IPS-18a (cell line): ENCODE data around the gene SPINK5.
"Not testable (repeated sequence)": the region's sequence is repeated elsewhere in the genome, so short reads cannot be mapped to it uniquely, and the experiment has no call there.

Source experiments
- H3K27ac ChIP-seq: one replicate; pipeline ENCODE4 v1.5.1; 2013; ENCODE audit warnings: low read length
- H3K27me3 ChIP-seq: one replicate; pipeline ENCODE4 v1.6.1; 2013; ENCODE audit warnings: mild to moderate bottlenecking, low read length; ENCODE audit not compliant: control insufficient read depth, insufficient read depth
- H3K36me3 ChIP-seq: one replicate; pipeline ENCODE4 v1.6.1; 2013; ENCODE audit warnings: low read depth, low read length; ENCODE audit not compliant: control insufficient read depth
- H3K4me1 ChIP-seq: one replicate; pipeline ENCODE4 v1.6.1; 2013; ENCODE audit warnings: low read depth, low read length; ENCODE audit not compliant: control insufficient read depth
- H3K4me3 ChIP-seq: one replicate; pipeline ENCODE4 v1.5.1; 2013; ENCODE audit warnings: low read length
- H3K9ac ChIP-seq: one replicate; pipeline ENCODE4 v1.6.1; 2013; ENCODE audit warnings: mild to moderate bottlenecking, low read length, moderate library complexity
- H3K9me3 ChIP-seq: one replicate; pipeline ENCODE4 v1.6.1; 2013; ENCODE audit warnings: low read depth, low read length; ENCODE audit not compliant: control insufficient read depth

Gene SPINK5

DNA sequence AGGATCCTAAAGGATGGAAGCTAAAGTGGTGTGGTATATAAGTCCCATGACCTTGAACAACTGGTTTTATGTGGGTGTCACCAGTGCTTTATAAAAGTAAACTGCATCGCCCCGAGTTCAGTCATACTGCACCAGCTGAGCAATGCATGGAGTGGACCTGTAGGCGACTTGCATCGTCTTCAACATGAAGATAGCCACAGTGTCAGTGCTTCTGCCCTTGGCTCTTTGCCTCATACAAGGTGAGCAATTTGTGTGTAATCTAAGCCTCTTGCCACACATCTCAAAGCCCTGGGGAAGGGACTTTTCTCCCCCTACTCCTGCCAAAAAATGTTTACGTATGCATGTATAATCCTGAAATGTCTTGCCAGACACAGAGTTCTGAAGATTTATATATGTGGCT lies at the start of gene SPINK5:
SPINK5 (plus strand) TSS at position 120 of the 400 bp plus-strand sequence; CDS start at position 185, 65 bp downstream.
- Histone ChIP-seq H3K27me3 (no peaks in the 10 kb centered on the region), H3K4me3 (no peak within 1 kb of the TSS), H3K9me3 (no peaks in the 10 kb centered on the region), H3K9ac (no peak within 1 kb of the TSS), H3K4me1 (no peaks in the 10 kb centered on the region), H3K27ac (no peak within 1 kb of the TSS), H3K36me3 (no peaks in the 10 kb centered on the region)

DNA sequence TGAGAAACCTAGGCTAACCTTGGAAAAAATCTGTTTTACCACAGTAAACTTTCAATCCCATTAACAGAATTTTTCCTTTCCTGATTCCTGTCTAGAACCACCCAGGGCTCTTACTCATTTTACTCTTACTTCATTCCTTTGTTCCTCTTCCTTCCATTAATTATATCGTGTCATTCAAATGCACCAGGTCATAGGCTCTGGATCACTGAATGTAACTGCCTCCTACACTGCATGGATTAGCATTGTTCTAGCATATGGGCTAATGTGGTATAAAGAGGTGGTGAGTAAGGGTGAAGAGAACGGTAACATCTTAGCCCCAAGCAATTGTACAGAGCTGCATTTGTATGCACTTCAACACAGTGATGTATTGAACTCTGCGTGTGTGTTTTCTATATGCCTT lies 49.5 kb upstream of the SPINK5 start:
- Histone ChIP-seq H3K4me1 (no peaks in the 10 kb centered on the region), H3K27ac (no peak overlapping the region), H3K9ac (no peak overlapping the region), H3K4me3 (no peak overlapping the region), H3K36me3 (no peaks in the 10 kb centered on the region), H3K27me3 (no peaks in the 10 kb centered on the region), H3K9me3 (no peaks in the 10 kb centered on the region)

DNA sequence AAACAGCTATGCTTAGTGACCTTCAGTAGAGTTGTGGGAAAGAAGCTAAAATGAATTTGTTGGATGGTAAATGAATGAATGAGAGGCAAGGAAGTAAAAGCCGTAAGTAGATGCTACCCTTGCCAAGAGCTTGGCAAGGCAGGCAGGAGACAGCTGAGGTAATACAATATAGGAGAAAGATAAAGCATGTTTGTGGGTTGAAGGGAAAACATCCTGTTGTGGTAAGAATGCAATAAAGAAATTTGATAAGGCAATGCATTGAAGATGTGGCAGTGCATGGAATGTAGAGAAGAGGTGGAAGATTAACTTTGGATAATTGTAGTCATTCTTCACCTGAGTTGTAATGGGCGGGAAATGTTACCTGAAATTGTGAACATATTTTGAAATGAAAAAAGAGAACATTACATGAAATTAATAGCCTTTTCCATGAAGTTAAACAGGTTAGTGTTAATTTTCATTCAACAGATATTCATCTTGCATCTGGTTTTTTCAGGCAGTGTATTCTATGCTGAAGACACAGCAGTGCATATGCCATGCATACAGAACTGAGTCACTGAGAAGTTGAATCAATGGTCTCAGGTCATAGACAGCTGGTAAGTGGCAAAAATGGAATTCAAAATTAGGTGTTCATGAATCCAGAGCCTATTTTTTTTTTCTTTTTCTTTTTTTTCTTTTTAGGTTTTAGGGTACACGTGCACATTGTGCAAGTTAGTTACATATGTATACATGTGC lies 43.4 kb upstream of the SPINK5 start:
- no peaks in the 10 kb centered on the region for H3K4me1 ChIP-seq
- no peaks in the 10 kb centered on the region for H3K9me3 ChIP-seq
- no peak overlapping the region for H3K4me3 ChIP-seq
- no peaks in the 10 kb centered on the region for H3K36me3 ChIP-seq
- no peaks in the 10 kb centered on the region for H3K27me3 ChIP-seq
- H3K9ac ChIP-seq, result no peak overlapping the region
- no peak overlapping the region for H3K27ac ChIP-seq

DNA sequence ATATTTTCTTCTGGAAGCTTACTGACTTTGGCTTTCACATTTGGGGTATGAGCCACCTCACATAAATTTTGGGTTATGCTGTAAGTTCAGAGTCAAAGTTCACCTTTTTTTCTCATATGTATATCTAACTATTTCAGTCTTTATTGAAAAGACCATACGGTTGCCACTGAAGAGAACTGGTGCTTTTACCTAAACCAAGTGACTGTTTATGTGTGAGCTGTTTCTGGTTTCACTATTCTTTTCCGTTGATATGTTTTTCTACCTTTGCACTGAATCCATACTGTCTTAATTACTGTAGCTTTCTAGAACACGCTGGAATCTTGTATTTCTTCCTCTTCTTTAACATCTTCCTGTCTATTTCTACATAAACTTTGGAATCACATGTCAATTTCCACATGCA lies 36.3 kb upstream of the SPINK5 start:
- H3K9me3 ChIP-seq, result no peaks in the 10 kb centered on the region
- H3K27me3 ChIP-seq, result no peaks in the 10 kb centered on the region
- H3K4me1 ChIP-seq, result no peaks in the 10 kb centered on the region
- no peak overlapping the region for H3K4me3 ChIP-seq
- no peak overlapping the region for H3K9ac ChIP-seq
- no peaks in the 10 kb centered on the region for H3K36me3 ChIP-seq
- H3K27ac ChIP-seq, result no peak overlapping the region

DNA sequence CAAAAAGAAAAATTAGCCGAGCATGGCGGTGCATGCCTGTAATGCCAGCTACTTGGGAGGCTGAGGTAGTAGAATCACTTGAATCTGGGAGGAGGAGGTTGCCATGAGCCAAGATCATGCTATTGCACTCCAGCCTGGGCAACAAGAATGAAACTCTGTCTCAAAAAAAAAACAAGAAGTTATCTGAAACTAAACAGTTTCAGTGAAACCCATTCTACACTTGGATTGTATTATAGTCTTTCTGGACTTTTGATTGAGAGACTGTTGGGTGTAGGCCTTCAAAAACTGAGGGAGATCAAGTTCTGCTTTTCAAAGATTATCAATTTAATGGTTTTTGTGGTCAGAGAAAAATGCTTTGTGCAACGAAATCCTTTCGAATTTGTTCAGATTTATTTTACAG lies 34.6 kb upstream of the SPINK5 start:
- Histone ChIP-seq H3K4me3 (no peak overlapping the region), H3K27ac (no peak overlapping the region), H3K9ac (no peak overlapping the region), H3K4me1 (no peaks in the 10 kb centered on the region), H3K36me3 (no peaks in the 10 kb centered on the region), H3K27me3 (no peaks in the 10 kb centered on the region), H3K9me3 (no peaks in the 10 kb centered on the region)

GRCh38 chr5:148033134-148033533 lies 30.6 kb upstream of the SPINK5 start:
- Histone ChIP-seq H3K9ac (no peak overlapping the region), H3K4me3 (no peak overlapping the region), H3K36me3 (no peaks in the 10 kb centered on the region), H3K27ac (no peak overlapping the region), H3K4me1 (no peaks in the 10 kb centered on the region), H3K9me3 (no peaks in the 10 kb centered on the region), H3K27me3 (no peaks in the 10 kb centered on the region)

DNA sequence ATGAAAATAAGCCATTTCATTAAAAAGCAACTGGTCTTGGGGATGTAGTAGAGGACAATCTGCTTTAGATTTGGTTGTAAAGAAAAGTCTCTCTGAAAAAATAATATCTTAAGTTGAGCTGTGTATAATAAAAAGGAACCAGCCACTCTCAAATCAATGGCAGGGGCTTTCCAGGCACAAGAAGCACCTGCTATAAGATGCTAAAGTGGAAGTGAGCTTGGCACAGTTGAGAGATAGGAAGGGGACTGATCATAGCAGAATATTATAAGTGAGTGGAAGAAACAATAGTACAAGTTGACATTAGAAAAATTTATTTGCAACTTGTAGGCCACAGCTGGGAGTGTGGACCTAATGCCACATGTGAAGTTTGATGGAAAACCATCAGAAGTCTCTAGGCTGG lies 28.1 kb upstream of the SPINK5 start:
- H3K4me3 ChIP-seq, result no peak overlapping the region
- no peaks in the 10 kb centered on the region for H3K9me3 ChIP-seq
- H3K4me1 ChIP-seq, result no peaks in the 10 kb centered on the region
- no peaks in the 10 kb centered on the region for H3K27me3 ChIP-seq
- no peak overlapping the region for H3K9ac ChIP-seq
- H3K27ac ChIP-seq, result no peak overlapping the region
- H3K36me3 ChIP-seq, result no peaks in the 10 kb centered on the region

DNA sequence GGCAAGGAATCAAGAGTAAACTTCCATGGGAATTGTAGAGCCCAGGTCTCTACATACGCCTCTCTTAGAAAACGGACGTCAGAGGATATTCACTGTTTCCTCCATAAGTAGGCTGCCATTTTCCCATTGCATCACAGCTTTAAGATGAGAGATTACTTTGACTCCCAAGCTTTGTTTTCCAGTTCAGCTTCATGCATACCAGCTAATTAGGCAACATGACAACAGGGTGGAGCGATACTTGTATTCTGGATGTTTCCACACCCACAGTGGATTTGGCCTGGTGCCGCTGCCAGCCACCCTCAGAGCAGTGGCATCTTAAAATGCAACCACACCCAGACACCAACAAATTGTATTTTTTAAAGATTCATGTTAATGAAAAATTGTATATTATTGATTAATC lies 20.9 kb upstream of the SPINK5 start:
- no peak overlapping the region for H3K27ac ChIP-seq
- no peak overlapping the region for H3K4me3 ChIP-seq
- no peaks in the 10 kb centered on the region for H3K27me3 ChIP-seq
- H3K9ac ChIP-seq, result no peak overlapping the region
- no peaks in the 10 kb centered on the region for H3K9me3 ChIP-seq
- no peaks in the 10 kb centered on the region for H3K36me3 ChIP-seq
- H3K4me1 ChIP-seq, result no peaks in the 10 kb centered on the region

GRCh38 chr5:148043705-148044104 lies 20.1 kb upstream of the SPINK5 start:
- Histone ChIP-seq H3K36me3 (no peaks in the 10 kb centered on the region), H3K27me3 (no peaks in the 10 kb centered on the region), H3K9me3 (no peaks in the 10 kb centered on the region), H3K9ac (no peak overlapping the region), H3K4me3 (no peak overlapping the region), H3K4me1 (no peaks in the 10 kb centered on the region), H3K27ac (no peak overlapping the region)

DNA sequence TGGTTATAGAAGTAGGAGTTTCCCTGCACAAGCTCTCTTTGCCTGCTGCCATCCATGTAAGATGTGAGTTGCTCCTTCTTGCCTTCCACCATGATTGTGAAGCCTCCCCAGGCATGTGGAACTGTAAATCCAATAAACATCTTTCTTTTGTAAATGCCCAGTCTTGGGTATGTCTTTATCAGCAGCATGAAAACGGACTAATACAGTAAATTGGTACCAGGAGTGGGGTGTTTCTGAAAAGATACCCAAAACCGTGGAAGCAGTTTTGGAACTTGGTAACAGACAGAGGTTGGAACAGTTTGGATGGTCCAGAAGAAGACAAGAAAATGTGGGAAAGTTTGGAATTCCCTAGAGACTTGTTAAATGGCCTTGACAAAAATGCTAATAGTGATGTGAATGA lies 8.6 kb upstream of the SPINK5 start:
- H3K4me1 ChIP-seq, H3K36me3 ChIP-seq, H3K27ac ChIP-seq, H3K4me3 ChIP-seq, H3K9ac ChIP-seq, H3K27me3 ChIP-seq: not testable (repeated sequence)
- peaks cover 23% of the 10 kb centered on the region for H3K9me3 ChIP-seq

DNA sequence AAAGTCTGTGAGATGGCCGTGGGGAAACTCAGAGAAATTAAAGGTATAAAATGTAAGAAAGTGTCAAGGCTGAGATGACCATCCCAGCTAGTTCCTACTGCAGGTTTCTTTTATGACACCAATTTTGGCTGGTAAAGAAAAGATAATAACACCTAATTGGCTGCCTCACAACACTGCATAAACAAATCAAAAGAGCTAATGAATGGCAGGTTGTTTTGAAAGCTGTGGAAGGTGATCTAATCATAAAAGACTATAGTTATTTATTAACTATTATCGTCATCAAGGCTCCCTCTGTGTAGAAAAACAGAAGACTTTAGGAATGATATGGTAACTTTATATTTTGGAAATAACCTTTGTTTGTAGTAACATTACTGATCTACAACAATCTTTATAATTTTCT lies 3.5 kb upstream of the SPINK5 start:
- Histone ChIP-seq H3K27ac (no peak overlapping the region), H3K4me3 (no peak overlapping the region), H3K9me3 (peaks cover 13% of the 10 kb centered on the region), H3K27me3 (no peaks in the 10 kb centered on the region), H3K4me1 (no peaks in the 10 kb centered on the region), H3K9ac (no peak overlapping the region), H3K36me3 (no peaks in the 10 kb centered on the region)

DNA sequence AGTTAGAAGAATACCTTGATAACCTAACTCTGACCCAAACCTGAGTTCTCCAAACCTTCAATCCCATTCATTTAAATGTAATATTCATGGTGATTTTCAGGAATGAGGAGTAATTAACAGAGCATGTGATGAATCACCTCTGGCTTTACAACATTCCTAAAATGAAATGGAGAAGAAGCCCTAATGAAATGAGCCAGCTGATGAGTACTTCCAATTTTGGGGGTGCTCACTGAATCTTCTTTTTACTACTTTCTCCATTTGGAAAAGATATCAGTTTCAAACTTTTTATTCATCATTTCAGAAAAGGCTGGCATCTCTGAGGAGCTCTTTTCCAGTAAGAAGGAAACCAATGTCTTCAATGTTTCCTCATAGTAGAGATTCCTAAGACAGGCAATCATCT lies 2.9 kb upstream of the SPINK5 start:
- Histone ChIP-seq H3K36me3 (no peaks in the 10 kb centered on the region), H3K27me3 (no peaks in the 10 kb centered on the region), H3K9me3 (peaks cover 7% of the 10 kb centered on the region), H3K9ac (no peak overlapping the region), H3K4me3 (no peak overlapping the region), H3K27ac (no peak overlapping the region), H3K4me1 (no peaks in the 10 kb centered on the region)
